GM12872 (cell line): ENCODE measurements around the gene FAM89B.
A peak's percentile ranks its signal among the peaks of the same experiment; 100 is the strongest.

Experiments used
- CTCF ChIP-seq: IDR thresholded peaks from 3 replicates; pipeline ENCODE4 v1.5.1; 2011; ENCODE audit warnings: low read depth, mild to moderate bottlenecking, low read length, moderate library complexity; ENCODE audit not compliant: insufficient read depth

The FAM89B gene

GRCh38 chr11:65583589-65583988 is 11.3 kb downstream of the FAM89B start:
- no peak for TF ChIP-seq CTCF

- no peak for TF ChIP-seq CTCF
These were observed 11.8 kb downstream of the FAM89B start for GRCh38 chr11:65584106-65584505.

GRCh38 chr11:65584723-65585171 is 12.4 kb downstream of the FAM89B start:
- no peak for TF ChIP-seq CTCF

GRCh38 chr11:65585396-65586246 is 13.3 kb downstream of the FAM89B start:
- TF ChIP-seq CTCF: no peak

- TF ChIP-seq CTCF: no peak
These were observed 13.9 kb downstream of the FAM89B start for GRCh38 chr11:65586247-65586630.

GRCh38 chr11:65586676-65587075 is 14.3 kb downstream of the FAM89B start:
- no peak for TF ChIP-seq CTCF

- TF ChIP-seq CTCF: peak; percentile 93
These were observed 16.1 kb downstream of the FAM89B start for GRCh38 chr11:65588199-65589054.
